AG04450 (cell line): ENCODE measurements around the gene TIE1. TPM values are rescaled to one million over a fixed set of nuclear protein-coding genes. Genes with fewer than 3 reads are reported as not detected.

Source experiments
- CTCF ChIA-PET: fragments of 300-600, 350-600 bp; formaldehyde crosslinking; extraction: SDS; loops from one replicate; lab custom pipeline; 2022; ENCODE audit warnings: antibody characterized with exemption, inconsistent platforms; lab: Charles Lee
- POLR2A ChIA-PET: fragments of 350-600 bp; formaldehyde crosslinking; extraction: SDS; loops from one replicate; lab custom pipeline; 2021; ENCODE audit warnings: antibody characterized with exemption, inconsistent platforms; lab: Yijun Ruan, JAX
- DNase-seq: peaks from one replicate; pipeline ENCODE4 v3.0.0-alpha.2; 2011; ENCODE audit warnings: low read depth, low spot score
- H3K27ac ChIP-seq: one replicate; pipeline ENCODE4 v1.5.1; 2012; ENCODE audit warnings: low read depth, low read length, control low read depth
- H3K27me3 ChIP-seq: one replicate; pipeline ENCODE4 v1.6.0; 2012; ENCODE audit warnings: low read length; ENCODE audit not compliant: control insufficient read depth, insufficient read depth
- H3K4me3 ChIP-seq: 2 replicates; pipeline ENCODE4 v1.5.1; 2011; ENCODE audit warnings: mild to moderate bottlenecking, low read depth, low read length, control low read depth
- H3K9me3 ChIP-seq: 2 replicates; pipeline ENCODE4 v1.5.1; 2012; ENCODE audit warnings: low read length; ENCODE audit not compliant: control insufficient read depth, insufficient read depth
- CTCF ChIP-seq: IDR thresholded peaks from 2 replicates; pipeline ENCODE4 v1.5.1; 2011; ENCODE audit warnings: low read depth, low read length, control low read depth, inconsistent platforms
- polyA plus RNA-seq: library from polyadenylated mRNA; depleted of rRNA; stranded (reverse); fragments of >200 nt; gene quantifications from 2 replicates; pipeline ENCODE4 v1.2.3, GENCODE V29; 2011

The TIE1 gene
- polyA plus RNA-seq, 1 experiment: 0.76 TPM

GRCh38 chr1:43311521-43311920 is 10.7 kb downstream of the TIE1 start:
- no peak for DNase-seq
- no peaks in the 10 kb centered on the region; the same call in 1 of the 2 replicates for H3K9me3 ChIP-seq
- H3K27ac ChIP-seq: no peak overlapping the region
- no peak for TF ChIP-seq CTCF
- H3K4me3 ChIP-seq: no peak overlapping the region
- POLR2A ChIA-PET: no interaction called here
- CTCF ChIA-PET: no interaction called here
- H3K27me3 ChIP-seq: no peaks in the 10 kb centered on the region

GRCh38 chr1:43312212-43312623 is 11.4 kb downstream of the TIE1 start:
- no peak overlapping the region for H3K27ac ChIP-seq
- DNase-seq: no peak
- TF ChIP-seq CTCF: no peak
- H3K9me3 ChIP-seq: no peaks in the 10 kb centered on the region; the same call in 1 of the 2 replicates
- no peak overlapping the region for H3K4me3 ChIP-seq
- CTCF ChIA-PET: no interaction called here
- POLR2A ChIA-PET: no interaction called here
- H3K27me3 ChIP-seq: no peaks in the 10 kb centered on the region

GRCh38 chr1:43312663-43313515 is 12.1 kb downstream of the TIE1 start:
- Histone ChIP-seq H3K9me3 (no peaks in the 10 kb centered on the region; the same call in 1 of the 2 replicates), H3K27me3 (no peaks in the 10 kb centered on the region), H3K4me3 (no peak overlapping the region), H3K27ac (no peak overlapping the region)
- DNase-seq: no peak
- no peak for TF ChIP-seq CTCF
- CTCF ChIA-PET: no interaction called here
- POLR2A ChIA-PET: no interaction called here

GRCh38 chr1:43313771-43314170 is 13.0 kb downstream of the TIE1 start:
- POLR2A ChIA-PET: no interaction called here
- Histone ChIP-seq H3K9me3 (no peaks in the 10 kb centered on the region; the same call in 1 of the 2 replicates), H3K4me3 (no peak overlapping the region), H3K27ac (no peak overlapping the region), H3K27me3 (no peaks in the 10 kb centered on the region)
- CTCF ChIA-PET: no interaction called here
- no peak for DNase-seq
- no peak for TF ChIP-seq CTCF

GRCh38 chr1:43314233-43314632 is 13.5 kb downstream of the TIE1 start:
- no peaks in the 10 kb centered on the region; the same call in 1 of the 2 replicates for H3K9me3 ChIP-seq
- POLR2A ChIA-PET: no interaction called here
- CTCF ChIA-PET: no interaction called here
- H3K27me3 ChIP-seq: no peaks in the 10 kb centered on the region
- no peak for DNase-seq
- H3K27ac ChIP-seq: no peak overlapping the region
- H3K4me3 ChIP-seq: no peak overlapping the region
- TF ChIP-seq CTCF: no peak
